WTC11 (cell line): ENCODE data around the gene GALNT13. TPM values are rescaled to one million over a fixed set of nuclear protein-coding genes. Genes with fewer than 3 reads are reported as not detected.

Source experiments
- ATAC-seq: fragments of 200-7000 bp; cut with Tn5 transposase; 2 replicates; pipeline ENCODE4 v1.10.0; 2021; ENCODE audit warnings: mild to moderate bottlenecking, moderate library complexity
- CTCF ChIA-PET: fragments of 300-600 bp; sonication (Branson Sonifier 250); formaldehyde crosslinking; loops from one replicate; lab custom pipeline; 2021; ENCODE audit warnings: antibody characterized with exemption; lab: Charles Lee
- POLR2A ChIA-PET: fragments of 350-600 bp; sonication (Branson Sonifier 250); formaldehyde crosslinking; loops from one replicate; lab custom pipeline; 2021; ENCODE audit warnings: antibody characterized with exemption; lab: Charles Lee
- DNase-seq: peaks from one replicate; pipeline ENCODE4 v3.0.0; 2021; ENCODE audit warnings: low spot score
- H3K27ac Mint-ChIP-seq: 2 replicates; pipeline ENCODE4 v1.8.0; 2021; ENCODE audit warnings: mixed read lengths
- H3K27me3 Mint-ChIP-seq: 2 replicates; pipeline ENCODE4 v1.8.0; 2021; ENCODE audit warnings: low read depth, mild to moderate bottlenecking, moderate library complexity, mixed read lengths
- H3K36me3 Mint-ChIP-seq: 2 replicates; pipeline ENCODE4 v1.8.0; 2021; ENCODE audit warnings: mixed read lengths
- H3K4me1 Mint-ChIP-seq: 2 replicates; pipeline ENCODE4 v1.8.0; 2022; ENCODE audit warnings: mixed read lengths
- H3K4me3 Mint-ChIP-seq: 2 replicates; pipeline ENCODE4 v1.8.0; 2021; ENCODE audit warnings: mild to moderate bottlenecking, moderate library complexity, mixed read lengths
- H3K9me3 Mint-ChIP-seq: 2 replicates; pipeline ENCODE4 v1.8.0; 2021; ENCODE audit warnings: mixed read lengths
- JUN ChIP-seq: sonication (generic); formaldehyde crosslinking; IDR thresholded peaks from 2 replicates; pipeline ENCODE4 v1.8.0; 2023; ENCODE audit warnings: mild to moderate bottlenecking, missing genetic modification reagents
- MYBL2 ChIP-seq: sonication (generic); formaldehyde crosslinking; IDR thresholded peaks from 2 replicates; pipeline ENCODE4 v1.8.1; 2023; ENCODE audit warnings: mild to moderate bottlenecking, moderate library complexity, missing genetic modification reagents
- NFE2L1 ChIP-seq: sonication (generic); formaldehyde crosslinking; IDR thresholded peaks from 2 replicates; pipeline ENCODE4 v1.8.1; 2023; ENCODE audit warnings: missing genetic modification reagents
- PRRX2 ChIP-seq: fragments of 250-450 bp; sonication (Bioruptor Pico); IDR thresholded peaks from 2 replicates; pipeline ENCODE4 v1.8.0; 2021; ENCODE audit warnings: mild to moderate bottlenecking
- SMAD4 ChIP-seq: sonication (generic); formaldehyde crosslinking; IDR thresholded peaks from 2 replicates; pipeline ENCODE4 v1.8.0; 2022; ENCODE audit warnings: mild to moderate bottlenecking, missing genetic modification reagents
- SOX15 ChIP-seq: fragments of 250-450 bp; sonication (Bioruptor Pico); IDR thresholded peaks from 2 replicates; pipeline ENCODE4 v1.9.0; 2021; ENCODE audit warnings: mild to moderate bottlenecking
- ZNF138 ChIP-seq: sonication (generic); formaldehyde crosslinking; conservative IDR thresholded peaks from 2 replicates; pipeline ENCODE4 v1.8.1; 2022; ENCODE audit warnings: mild to moderate bottlenecking, moderate library complexity, missing genetic modification reagents
- ZNF416 ChIP-seq: fragments of 250-450 bp; sonication (Bioruptor Pico); IDR thresholded peaks from 2 replicates; pipeline ENCODE4 v1.9.0; 2021; ENCODE audit warnings: mild to moderate bottlenecking, inconsistent platforms
- ZNF671 ChIP-seq: fragments of 250-450 bp; sonication (Bioruptor Pico); IDR thresholded peaks from 2 replicates; pipeline ENCODE4 v1.8.0; 2021; ENCODE audit warnings: mild to moderate bottlenecking
- total RNA-seq: library from RNA; stranded (reverse); gene quantifications from 3 replicates; pipeline ENCODE4 v1.2.3, GENCODE V29; 2021
- TF ChIP-seq, protein P1 (sequence below): fragments of 250-450 bp; sonication (Bioruptor Pico); IDR thresholded peaks from 2 replicates; pipeline ENCODE4 v1.9.0; 2021; ENCODE audit warnings: mild to moderate bottlenecking
- TF ChIP-seq, protein P2 (sequence below): sonication (generic); formaldehyde crosslinking; IDR thresholded peaks from 2 replicates; pipeline ENCODE4 v1.8.0; 2023; ENCODE audit warnings: mild to moderate bottlenecking, missing genetic modification reagents
- TF ChIP-seq, protein P3 (sequence below): sonication (generic); formaldehyde crosslinking; IDR thresholded peaks from 2 replicates; pipeline ENCODE4 v1.8.0; 2022; ENCODE audit warnings: mild to moderate bottlenecking, missing genetic modification reagents
- TF ChIP-seq, protein P4 (sequence below): fragments of 250-450 bp; sonication (Bioruptor Pico); IDR thresholded peaks from 2 replicates; pipeline ENCODE4 v1.9.0; 2021; ENCODE audit warnings: mild to moderate bottlenecking, borderline replicate concordance

Gene GALNT13
- total RNA-seq, 1 experiment from 2014 or later, result 9.9 TPM

DNA sequence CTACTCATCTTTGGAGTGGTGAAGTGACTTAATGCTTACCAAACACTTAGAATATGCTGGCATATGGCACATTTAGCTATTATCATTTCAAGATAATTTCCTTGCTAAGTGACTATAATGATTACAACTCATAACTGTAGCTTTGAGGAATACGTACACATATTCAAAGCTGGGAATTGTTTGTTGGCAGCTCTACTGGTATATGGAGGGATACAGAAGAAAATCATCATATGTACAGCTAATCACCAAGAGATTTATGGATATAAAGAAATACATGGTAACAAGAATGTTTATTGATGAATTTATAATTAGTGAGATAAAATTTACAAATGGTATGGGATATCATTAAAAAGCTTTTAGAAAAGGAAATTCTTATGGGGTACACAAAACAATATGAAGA is 207.2 kb downstream of the GALNT13 start:
- H3K4me1 Mint-ChIP-seq, result peaks cover 5% of the 10 kb centered on the region

DNA sequence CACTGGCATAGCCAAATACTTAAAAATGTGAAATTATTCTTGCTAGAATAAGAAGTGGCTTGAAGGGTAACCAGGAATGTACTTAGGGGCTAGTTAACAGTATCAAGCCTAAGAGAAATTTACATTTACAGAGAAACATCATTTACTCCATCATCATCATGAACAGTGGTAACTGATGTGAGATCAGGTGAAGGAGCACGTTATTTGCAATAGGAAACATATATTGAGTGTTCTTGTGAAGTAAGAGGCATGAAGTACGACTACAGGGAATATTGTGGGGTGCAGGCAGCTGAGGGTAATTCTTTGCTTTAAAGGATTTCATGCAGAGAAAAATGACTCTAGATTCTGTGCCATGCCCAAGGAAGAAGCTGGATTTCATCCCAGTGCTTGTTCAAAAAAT is 220.8 kb downstream of the GALNT13 start:
- peaks cover 4% of the 10 kb centered on the region; the same call in 1 of the 2 replicates for H3K9me3 Mint-ChIP-seq
- H3K27me3 Mint-ChIP-seq, result no peaks in the 10 kb centered on the region
- no peak for DNase-seq
- CTCF ChIA-PET, result interaction anchor here (0.7 kb wide), 1 partner anchor 564 kb away, joined by 3 read pairs; no protein-coding TSS in a partner anchor
- H3K36me3 Mint-ChIP-seq, result no peaks in the 10 kb centered on the region
- H3K4me1 Mint-ChIP-seq, result peaks cover 6% of the 10 kb centered on the region
- H3K4me3 Mint-ChIP-seq, result no peak overlapping the region
- TF ChIP-seq ZNF671 (CRISPR knock-in tag) (no peak), MYBL2 (CRISPR knock-in tag) (no peak), NFE2L1 (CRISPR knock-in tag) (no peak), SOX15 (CRISPR knock-in tag) (no peak), ZNF138 (no peak), PRRX2 (CRISPR knock-in tag) (no peak), JUN (CRISPR knock-in tag) (no peak), ZNF416 (CRISPR knock-in tag) (no peak)
- TF ChIP-seq, protein P1, sequence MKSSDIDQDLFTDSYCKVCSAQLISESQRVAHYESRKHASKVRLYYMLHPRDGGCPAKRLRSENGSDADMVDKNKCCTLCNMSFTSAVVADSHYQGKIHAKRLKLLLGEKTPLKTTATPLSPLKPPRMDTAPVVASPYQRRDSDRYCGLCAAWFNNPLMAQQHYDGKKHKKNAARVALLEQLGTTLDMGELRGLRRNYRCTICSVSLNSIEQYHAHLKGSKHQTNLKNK, result no peak
- TF ChIP-seq, all 79 proteins: peak for 0
- ATAC-seq, result no peak
- H3K27ac Mint-ChIP-seq, result no peak overlapping the region
- POLR2A ChIA-PET, result no interaction called here

More for the DNA sequence above, 207.2 kb downstream of the GALNT13 start:
- ATAC-seq, result no peak
- ChIA-PET CTCF (interaction anchor here (0.5 kb wide), 1 partner anchor 541 kb away, joined by 4 read pairs; no protein-coding TSS in a partner anchor), POLR2A (no interaction called here)
- no peak for DNase-seq
- Mint-ChIP-seq H3K27me3 (no peaks in the 10 kb centered on the region), H3K27ac (no peak overlapping the region), H3K36me3 (no peaks in the 10 kb centered on the region), H3K4me3 (no peak overlapping the region), H3K9me3 (no peaks in the 10 kb centered on the region)
- no peak for TF ChIP-seq MYBL2 (CRISPR knock-in tag)
- TF ChIP-seq SMAD4 (CRISPR knock-in tag), result no peak
- TF ChIP-seq, protein P2, sequence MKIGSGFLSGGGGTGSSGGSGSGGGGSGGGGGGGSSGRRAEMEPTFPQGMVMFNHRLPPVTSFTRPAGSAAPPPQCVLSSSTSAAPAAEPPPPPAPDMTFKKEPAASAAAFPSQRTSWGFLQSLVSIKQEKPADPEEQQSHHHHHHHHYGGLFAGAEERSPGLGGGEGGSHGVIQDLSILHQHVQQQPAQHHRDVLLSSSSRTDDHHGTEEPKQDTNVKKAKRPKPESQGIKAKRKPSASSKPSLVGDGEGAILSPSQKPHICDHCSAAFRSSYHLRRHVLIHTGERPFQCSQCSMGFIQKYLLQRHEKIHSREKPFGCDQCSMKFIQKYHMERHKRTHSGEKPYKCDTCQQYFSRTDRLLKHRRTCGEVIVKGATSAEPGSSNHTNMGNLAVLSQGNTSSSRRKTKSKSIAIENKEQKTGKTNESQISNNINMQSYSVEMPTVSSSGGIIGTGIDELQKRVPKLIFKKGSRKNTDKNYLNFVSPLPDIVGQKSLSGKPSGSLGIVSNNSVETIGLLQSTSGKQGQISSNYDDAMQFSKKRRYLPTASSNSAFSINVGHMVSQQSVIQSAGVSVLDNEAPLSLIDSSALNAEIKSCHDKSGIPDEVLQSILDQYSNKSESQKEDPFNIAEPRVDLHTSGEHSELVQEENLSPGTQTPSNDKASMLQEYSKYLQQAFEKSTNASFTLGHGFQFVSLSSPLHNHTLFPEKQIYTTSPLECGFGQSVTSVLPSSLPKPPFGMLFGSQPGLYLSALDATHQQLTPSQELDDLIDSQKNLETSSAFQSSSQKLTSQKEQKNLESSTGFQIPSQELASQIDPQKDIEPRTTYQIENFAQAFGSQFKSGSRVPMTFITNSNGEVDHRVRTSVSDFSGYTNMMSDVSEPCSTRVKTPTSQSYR (CRISPR knock-in tag), result no peak
- TF ChIP-seq, protein P3, sequence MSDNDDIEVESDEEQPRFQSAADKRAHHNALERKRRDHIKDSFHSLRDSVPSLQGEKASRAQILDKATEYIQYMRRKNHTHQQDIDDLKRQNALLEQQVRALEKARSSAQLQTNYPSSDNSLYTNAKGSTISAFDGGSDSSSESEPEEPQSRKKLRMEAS (CRISPR knock-in tag), result no peak

DNA sequence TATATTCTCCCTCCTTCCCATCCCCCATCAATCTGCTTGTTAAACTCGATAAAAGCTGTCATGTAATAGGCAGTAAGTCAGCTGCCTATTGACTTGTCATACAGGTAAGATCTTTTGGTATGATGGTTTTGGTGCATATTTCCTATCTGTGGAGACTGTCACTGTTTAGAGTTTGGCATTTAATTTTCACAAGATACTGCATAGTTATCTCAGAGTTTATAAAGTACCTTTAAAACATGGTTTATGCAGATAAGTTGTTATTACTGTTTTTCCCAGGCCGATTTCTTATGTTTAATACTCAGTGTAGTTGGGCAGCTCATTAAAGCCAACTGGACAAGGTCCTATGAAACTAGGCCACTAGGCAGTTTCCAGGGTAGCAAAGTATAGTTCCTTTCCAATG is 222.1 kb downstream of the GALNT13 start:
- ATAC-seq (no peak), DNase-seq (no peak)
- Mint-ChIP-seq H3K9me3 (peaks cover 3% of the 10 kb centered on the region; the same call in 1 of the 2 replicates), H3K4me3 (no peak overlapping the region), H3K27me3 (no peaks in the 10 kb centered on the region), H3K4me1 (peaks cover 5% of the 10 kb centered on the region), H3K36me3 (no peaks in the 10 kb centered on the region), H3K27ac (no peak overlapping the region)
- ChIA-PET POLR2A (no interaction called here), CTCF (no interaction called here)
- no peak for TF ChIP-seq JUN (CRISPR knock-in tag)
- TF ChIP-seq, protein P4, sequence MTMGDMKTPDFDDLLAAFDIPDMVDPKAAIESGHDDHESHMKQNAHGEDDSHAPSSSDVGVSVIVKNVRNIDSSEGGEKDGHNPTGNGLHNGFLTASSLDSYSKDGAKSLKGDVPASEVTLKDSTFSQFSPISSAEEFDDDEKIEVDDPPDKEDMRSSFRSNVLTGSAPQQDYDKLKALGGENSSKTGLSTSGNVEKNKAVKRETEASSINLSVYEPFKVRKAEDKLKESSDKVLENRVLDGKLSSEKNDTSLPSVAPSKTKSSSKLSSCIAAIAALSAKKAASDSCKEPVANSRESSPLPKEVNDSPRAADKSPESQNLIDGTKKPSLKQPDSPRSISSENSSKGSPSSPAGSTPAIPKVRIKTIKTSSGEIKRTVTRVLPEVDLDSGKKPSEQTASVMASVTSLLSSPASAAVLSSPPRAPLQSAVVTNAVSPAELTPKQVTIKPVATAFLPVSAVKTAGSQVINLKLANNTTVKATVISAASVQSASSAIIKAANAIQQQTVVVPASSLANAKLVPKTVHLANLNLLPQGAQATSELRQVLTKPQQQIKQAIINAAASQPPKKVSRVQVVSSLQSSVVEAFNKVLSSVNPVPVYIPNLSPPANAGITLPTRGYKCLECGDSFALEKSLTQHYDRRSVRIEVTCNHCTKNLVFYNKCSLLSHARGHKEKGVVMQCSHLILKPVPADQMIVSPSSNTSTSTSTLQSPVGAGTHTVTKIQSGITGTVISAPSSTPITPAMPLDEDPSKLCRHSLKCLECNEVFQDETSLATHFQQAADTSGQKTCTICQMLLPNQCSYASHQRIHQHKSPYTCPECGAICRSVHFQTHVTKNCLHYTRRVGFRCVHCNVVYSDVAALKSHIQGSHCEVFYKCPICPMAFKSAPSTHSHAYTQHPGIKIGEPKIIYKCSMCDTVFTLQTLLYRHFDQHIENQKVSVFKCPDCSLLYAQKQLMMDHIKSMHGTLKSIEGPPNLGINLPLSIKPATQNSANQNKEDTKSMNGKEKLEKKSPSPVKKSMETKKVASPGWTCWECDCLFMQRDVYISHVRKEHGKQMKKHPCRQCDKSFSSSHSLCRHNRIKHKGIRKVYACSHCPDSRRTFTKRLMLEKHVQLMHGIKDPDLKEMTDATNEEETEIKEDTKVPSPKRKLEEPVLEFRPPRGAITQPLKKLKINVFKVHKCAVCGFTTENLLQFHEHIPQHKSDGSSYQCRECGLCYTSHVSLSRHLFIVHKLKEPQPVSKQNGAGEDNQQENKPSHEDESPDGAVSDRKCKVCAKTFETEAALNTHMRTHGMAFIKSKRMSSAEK (CRISPR knock-in tag), result no peak
- TF ChIP-seq, protein P3 (CRISPR knock-in tag), result no peak
